ENCODE data around the gene ADAMTSL5.
"Not testable (repeated sequence)": the region's sequence is repeated elsewhere in the genome, so short reads cannot be mapped to it uniquely, and the experiment has no call there.

ADAMTSL5 gene

DNA sequence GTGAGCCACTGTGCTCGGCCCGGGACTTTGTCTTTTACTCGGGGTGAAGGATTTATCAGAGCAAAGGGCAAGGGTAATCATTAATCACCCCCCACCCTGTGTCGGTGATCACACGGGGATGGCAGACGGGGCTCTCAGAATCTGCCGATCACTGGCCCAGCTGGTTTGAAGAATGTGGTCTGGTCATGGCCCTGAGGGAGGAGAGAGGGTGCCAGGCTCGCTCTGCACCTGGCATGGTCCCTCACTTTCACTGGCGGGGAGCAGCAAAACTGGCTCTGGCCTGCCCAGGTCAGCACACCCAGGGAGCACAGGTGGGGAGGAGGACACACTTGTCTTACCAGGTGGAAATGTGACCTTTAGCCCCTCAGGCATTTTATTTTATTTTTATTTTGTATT lies 11.6 kb downstream of the ADAMTSL5 start:
- Histone ChIP-seq H3K9me2 (replicated peaks; ENCODE audit: insufficient read depth, low read length) (no peaks in the 10 kb centered on the region), H3K27ac (ENCODE audit: low read depth, low read length) (no peak overlapping the region), H3K36me3 (ENCODE audit: low read length) (no peaks in the 10 kb centered on the region), H3F3A (ENCODE audit: insufficient read depth) (no peaks in the 10 kb centered on the region), H2AFZ (ENCODE audit: low read depth, low read length, severe bottlenecking) (no peak overlapping the region), H3K9me3 (ENCODE audit: insufficient read depth, low read length) (no peaks in the 10 kb centered on the region), H3K27me3 (ENCODE audit: low read length) (no peaks in the 10 kb centered on the region), H3K4me2 (ENCODE audit: low read depth, low read length, poor library complexity, severe bottlenecking) (no peak overlapping the region), H3K9ac (ENCODE audit: low read length) (no peak overlapping the region), H4K20me1 (ENCODE audit: low read depth, low read length) (no peaks in the 10 kb centered on the region), H3K79me2 (ENCODE audit: insufficient read depth, low read length) (no peaks in the 10 kb centered on the region), H3K4me3 (ENCODE audit: insufficient read depth, low read length, poor library complexity, severe bottlenecking) (no peak overlapping the region)
- TF ChIP-seq EZH2phosphoT487 (conservative IDR thresholded peaks at IDR 0.05; ENCODE audit: low read length) = no peak
- TF ChIP-seq, protein P1, sequence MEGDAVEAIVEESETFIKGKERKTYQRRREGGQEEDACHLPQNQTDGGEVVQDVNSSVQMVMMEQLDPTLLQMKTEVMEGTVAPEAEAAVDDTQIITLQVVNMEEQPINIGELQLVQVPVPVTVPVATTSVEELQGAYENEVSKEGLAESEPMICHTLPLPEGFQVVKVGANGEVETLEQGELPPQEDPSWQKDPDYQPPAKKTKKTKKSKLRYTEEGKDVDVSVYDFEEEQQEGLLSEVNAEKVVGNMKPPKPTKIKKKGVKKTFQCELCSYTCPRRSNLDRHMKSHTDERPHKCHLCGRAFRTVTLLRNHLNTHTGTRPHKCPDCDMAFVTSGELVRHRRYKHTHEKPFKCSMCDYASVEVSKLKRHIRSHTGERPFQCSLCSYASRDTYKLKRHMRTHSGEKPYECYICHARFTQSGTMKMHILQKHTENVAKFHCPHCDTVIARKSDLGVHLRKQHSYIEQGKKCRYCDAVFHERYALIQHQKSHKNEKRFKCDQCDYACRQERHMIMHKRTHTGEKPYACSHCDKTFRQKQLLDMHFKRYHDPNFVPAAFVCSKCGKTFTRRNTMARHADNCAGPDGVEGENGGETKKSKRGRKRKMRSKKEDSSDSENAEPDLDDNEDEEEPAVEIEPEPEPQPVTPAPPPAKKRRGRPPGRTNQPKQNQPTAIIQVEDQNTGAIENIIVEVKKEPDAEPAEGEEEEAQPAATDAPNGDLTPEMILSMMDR (IDR thresholded peaks at IDR 0.05; ENCODE audit: insufficient read depth, low read length, poor library complexity, severe bottlenecking) = no peak

DNA sequence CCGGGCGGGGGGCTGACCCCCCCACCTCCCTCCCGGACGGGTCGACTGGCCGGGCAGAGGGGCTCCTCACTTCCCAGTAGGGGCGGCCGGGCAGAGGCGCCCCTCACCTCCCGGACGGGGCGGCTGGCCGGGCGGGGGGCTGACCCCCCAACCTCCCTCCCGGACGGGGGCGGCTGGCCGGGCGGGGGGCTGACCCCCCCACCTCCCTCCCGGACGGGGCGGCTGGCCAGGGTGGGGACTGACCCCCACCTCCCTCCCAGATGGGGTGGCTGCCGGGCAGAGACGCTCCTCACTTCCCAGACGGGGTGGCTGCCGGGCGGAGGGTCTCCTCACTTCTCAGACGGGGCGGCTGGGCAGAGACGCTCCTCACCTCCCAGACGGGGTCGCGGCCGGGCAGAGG lies 13.6 kb downstream of the ADAMTSL5 start:
- not testable (repeated sequence) for H2AFZ ChIP-seq (ENCODE audit: low read depth, low read length, severe bottlenecking); H3K27ac ChIP-seq (ENCODE audit: low read depth, low read length); H3K27me3 ChIP-seq (ENCODE audit: low read length); H3K4me3 ChIP-seq (ENCODE audit: insufficient read depth, low read length, poor library complexity, severe bottlenecking); H3K36me3 ChIP-seq (ENCODE audit: low read length); H3K79me2 ChIP-seq (ENCODE audit: insufficient read depth, low read length); H3K9me3 ChIP-seq (ENCODE audit: insufficient read depth, low read length); H3K9me2 ChIP-seq (replicated peaks; ENCODE audit: insufficient read depth, low read length); H4K20me1 ChIP-seq (ENCODE audit: low read depth, low read length); H3K9ac ChIP-seq (ENCODE audit: low read length); H3F3A ChIP-seq (ENCODE audit: insufficient read depth); H3K4me2 ChIP-seq (ENCODE audit: low read depth, low read length, poor library complexity, severe bottlenecking)

DNA sequence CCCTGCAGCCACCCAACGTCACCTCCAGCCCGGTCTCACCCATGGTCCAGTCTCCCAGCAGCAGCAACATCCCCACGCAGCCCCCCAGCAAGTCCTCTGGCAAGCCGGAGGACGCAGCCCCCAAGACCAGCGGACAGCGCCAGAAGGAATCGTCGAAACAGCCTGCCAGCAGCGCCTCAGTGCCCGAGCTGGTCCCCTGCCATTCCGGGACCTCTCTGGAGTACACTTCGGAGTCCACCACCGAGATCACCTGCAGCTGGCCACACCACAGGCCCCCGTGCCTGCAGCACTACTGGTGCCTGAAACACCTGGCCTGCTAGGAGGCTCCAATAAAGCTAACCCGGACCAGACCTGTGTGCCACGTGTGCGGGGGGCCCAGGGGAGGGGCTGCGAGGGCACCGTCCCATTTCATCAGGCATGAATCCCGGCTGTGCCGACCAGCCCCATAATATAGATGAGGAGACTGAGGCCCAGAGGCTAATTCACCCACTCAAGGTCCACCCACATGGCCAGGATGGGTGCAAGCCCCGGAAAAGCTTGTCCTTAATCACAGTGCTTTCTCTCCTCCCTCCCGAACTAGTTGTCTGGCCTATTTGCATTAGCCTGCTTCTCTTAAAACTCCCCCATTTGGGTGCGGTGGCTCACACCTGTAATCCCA lies 15.1 kb downstream of the ADAMTSL5 start:
- H3K9ac ChIP-seq (ENCODE audit: low read length) = no peak overlapping the region
- no peaks in the 10 kb centered on the region for H3F3A ChIP-seq (ENCODE audit: insufficient read depth)
- H3K9me2 ChIP-seq (replicated peaks; ENCODE audit: insufficient read depth, low read length) = no peaks in the 10 kb centered on the region
- H2AFZ ChIP-seq (ENCODE audit: low read depth, low read length, severe bottlenecking) = no peak overlapping the region
- no peaks in the 10 kb centered on the region for H3K9me3 ChIP-seq (ENCODE audit: insufficient read depth, low read length)
- H3K27ac ChIP-seq (ENCODE audit: low read depth, low read length) = no peak overlapping the region
- H3K4me2 ChIP-seq (ENCODE audit: low read depth, low read length, poor library complexity, severe bottlenecking) = no peak overlapping the region
- no peaks in the 10 kb centered on the region for H3K79me2 ChIP-seq (ENCODE audit: insufficient read depth, low read length)
- H4K20me1 ChIP-seq (ENCODE audit: low read depth, low read length) = no peaks in the 10 kb centered on the region
- no peaks in the 10 kb centered on the region for H3K27me3 ChIP-seq (ENCODE audit: low read length)
- TF ChIP-seq, protein P1 (IDR thresholded peaks at IDR 0.05; ENCODE audit: insufficient read depth, low read length, poor library complexity, severe bottlenecking) = no peak
- TF ChIP-seq EZH2phosphoT487 (conservative IDR thresholded peaks at IDR 0.05; ENCODE audit: low read length) = no peak
- no peaks in the 10 kb centered on the region for H3K36me3 ChIP-seq (ENCODE audit: low read length)
- H3K4me3 ChIP-seq (ENCODE audit: insufficient read depth, low read length, poor library complexity, severe bottlenecking) = no peak overlapping the region

DNA sequence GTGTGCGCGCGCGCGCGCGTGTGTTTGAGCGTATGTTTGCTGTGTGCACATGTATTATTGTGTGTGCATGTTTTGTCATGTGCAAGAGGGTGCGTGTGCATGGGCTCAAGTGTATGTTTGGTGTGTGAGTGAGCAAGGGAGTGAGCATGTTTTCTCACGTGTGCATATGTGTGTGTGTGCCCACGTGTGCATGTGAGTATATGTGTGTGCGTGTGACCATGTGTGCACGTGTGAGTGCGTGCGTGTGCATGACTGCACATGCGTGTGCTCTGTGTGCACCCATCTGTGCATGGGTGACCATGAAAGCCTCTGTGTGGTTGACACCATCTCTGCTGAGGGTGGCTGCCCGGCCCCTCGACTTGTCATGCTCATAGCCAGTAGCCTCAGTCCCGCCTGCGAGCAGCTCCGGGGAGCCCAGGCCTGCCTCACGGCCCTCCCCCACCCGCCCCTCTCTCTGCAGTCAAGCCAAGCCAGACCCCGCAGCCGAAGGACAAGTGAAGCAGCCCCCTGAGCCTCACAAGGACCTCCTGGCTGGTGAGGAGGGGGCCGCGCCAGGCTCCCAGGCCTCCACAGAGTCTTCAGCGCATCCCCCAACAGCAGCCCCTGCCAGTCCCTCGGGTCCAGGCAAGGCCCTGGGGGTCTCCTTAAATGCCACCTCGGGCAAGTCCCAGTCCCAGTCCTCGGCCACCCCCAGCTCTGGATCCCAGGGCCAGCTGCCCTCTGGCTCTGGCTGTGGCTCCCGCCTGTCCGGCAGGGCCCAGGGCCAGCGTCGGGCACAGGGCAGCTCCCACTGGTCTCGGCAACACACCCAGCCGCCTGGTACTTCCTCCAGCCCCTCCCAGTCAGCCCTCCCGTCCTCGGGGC lies 15.9 kb downstream of the ADAMTSL5 start:
- Histone ChIP-seq H2AFZ (ENCODE audit: low read depth, low read length, severe bottlenecking) (no peak overlapping the region), H3F3A (ENCODE audit: insufficient read depth) (no peaks in the 10 kb centered on the region), H3K36me3 (ENCODE audit: low read length) (no peaks in the 10 kb centered on the region), H3K27me3 (ENCODE audit: low read length) (no peaks in the 10 kb centered on the region), H3K4me2 (ENCODE audit: low read depth, low read length, poor library complexity, severe bottlenecking) (no peak overlapping the region), H3K79me2 (ENCODE audit: insufficient read depth, low read length) (no peaks in the 10 kb centered on the region), H3K4me3 (ENCODE audit: insufficient read depth, low read length, poor library complexity, severe bottlenecking) (no peak overlapping the region), H3K27ac (ENCODE audit: low read depth, low read length) (no peak overlapping the region), H3K9me3 (ENCODE audit: insufficient read depth, low read length) (no peaks in the 10 kb centered on the region), H3K9me2 (replicated peaks; ENCODE audit: insufficient read depth, low read length) (no peaks in the 10 kb centered on the region), H3K9ac (ENCODE audit: low read length) (no peak overlapping the region), H4K20me1 (ENCODE audit: low read depth, low read length) (no peaks in the 10 kb centered on the region)
- TF ChIP-seq, protein P1 (IDR thresholded peaks at IDR 0.05; ENCODE audit: insufficient read depth, low read length, poor library complexity, severe bottlenecking) = no peak
- no peak for TF ChIP-seq EZH2phosphoT487 (conservative IDR thresholded peaks at IDR 0.05; ENCODE audit: low read length)

All from SU-DHL-6 (cell line).